Mesendoderm (in vitro differentiated cells): ENCODE data around the gene GUSB.

Experiments
- DNase-seq: peaks from one replicate; pipeline ENCODE4 v3.0.0; 2013
- H2AK5ac ChIP-seq: 2 replicates; pipeline ENCODE4 v1.6.1; 2013; ENCODE audit warnings: low read length, inconsistent platforms
- H2BK120ac ChIP-seq: 2 replicates; pipeline ENCODE4 v1.6.1; 2013; ENCODE audit warnings: low read depth, mild to moderate bottlenecking, low read length, moderate library complexity, mixed read lengths
- H2BK15ac ChIP-seq: replicated peaks from 2 replicates; pipeline ENCODE4 v1.6.1; 2013; ENCODE audit warnings: low read depth, mild to moderate bottlenecking, moderate library complexity
- H2BK5ac ChIP-seq: 2 replicates; pipeline ENCODE4 v1.6.1; 2013; ENCODE audit warnings: low read length, inconsistent platforms
- H3K18ac ChIP-seq: 2 replicates; pipeline ENCODE4 v1.6.1; 2013; ENCODE audit warnings: mild to moderate bottlenecking, low read length, mixed read lengths
- H3K23ac ChIP-seq: one replicate; pipeline ENCODE4 v1.6.1; 2013; ENCODE audit warnings: low read length
- H3K27ac ChIP-seq: 2 replicates; pipeline ENCODE4 v1.5.1; 2013; ENCODE audit warnings: low read depth, mild to moderate bottlenecking, inconsistent platforms, low read length, moderate library complexity
- H3K27me3 ChIP-seq: 2 replicates; pipeline ENCODE4 v1.6.1; 2013; ENCODE audit warnings: low read length, control low read depth, mild to moderate bottlenecking, inconsistent platforms; ENCODE audit not compliant: insufficient read depth, poor library complexity
- H3K36me3 ChIP-seq: 2 replicates; pipeline ENCODE4 v1.6.1; 2013; ENCODE audit warnings: low read length, inconsistent platforms; ENCODE audit not compliant: control insufficient read depth, insufficient read depth
- H3K4ac ChIP-seq: one replicate; pipeline ENCODE4 v1.6.1; 2013; ENCODE audit warnings: low read depth, mild to moderate bottlenecking, low read length, moderate library complexity
- H3K4me1 ChIP-seq: 2 replicates; pipeline ENCODE4 v1.6.1; 2013; ENCODE audit warnings: low read depth, low read length, inconsistent platforms; ENCODE audit not compliant: control insufficient read depth
- H3K4me2 ChIP-seq: 2 replicates; pipeline ENCODE4 v1.6.1; 2013; ENCODE audit warnings: low read length
- H3K4me3 ChIP-seq: 2 replicates; pipeline ENCODE4 v1.5.1; 2013; ENCODE audit warnings: mild to moderate bottlenecking, low read length
- H3K56ac ChIP-seq: one replicate; pipeline ENCODE4 v1.6.1; 2013; ENCODE audit warnings: low read length
- H3K79me1 ChIP-seq: 2 replicates; pipeline ENCODE4 v1.6.1; 2013; ENCODE audit warnings: low read length, inconsistent platforms
- H3K79me2 ChIP-seq: 2 replicates; pipeline ENCODE4 v1.6.1; 2013; ENCODE audit warnings: mild to moderate bottlenecking, low read length; ENCODE audit not compliant: control insufficient read depth, insufficient read depth
- H3K9ac ChIP-seq: 2 replicates; pipeline ENCODE4 v1.6.1; 2013; ENCODE audit warnings: low read length, inconsistent platforms
- H4K5ac ChIP-seq: one replicate; pipeline ENCODE4 v1.6.1; 2013; ENCODE audit warnings: low read length
- H4K8ac ChIP-seq: one replicate; pipeline ENCODE4 v1.6.1; 2013; ENCODE audit warnings: low read depth, mild to moderate bottlenecking, control low read depth, low read length, moderate library complexity
- WGBS: extraction: QIAGEN DNeasy Blood & Tissue Kit; methylation state at CpG from one replicate; pipeline ENCODE4 v1.1.7; 2013; ENCODE audit warnings: low lambda C conversion rate, missing lambda C conversion rate; ENCODE audit not compliant: insufficient coverage; ENCODE audit errors: extremely low coverage; 5-methylcytosine and 5-hydroxymethylcytosine counted together

GUSB gene

DNA sequence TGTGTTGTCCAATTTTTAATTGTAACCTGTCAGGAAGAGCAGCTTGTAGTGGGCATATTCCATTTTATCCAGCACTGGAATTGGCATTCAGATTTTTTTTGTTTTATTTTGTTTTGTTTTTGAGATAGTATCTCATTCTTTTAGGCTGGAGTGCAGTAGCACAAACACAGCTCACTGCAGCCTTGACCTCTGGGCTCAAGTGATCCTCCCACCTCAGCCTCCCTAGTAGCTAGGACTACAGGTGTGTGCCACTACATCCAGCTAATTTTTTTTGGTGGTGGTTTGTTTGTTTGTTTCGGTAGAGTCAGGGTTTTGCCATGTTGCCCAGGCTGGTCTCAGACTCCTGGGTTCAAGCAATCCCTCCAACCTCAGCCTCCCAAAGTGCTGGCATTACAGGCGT is 44.7 kb downstream of the GUSB start:
- Histone ChIP-seq H4K8ac (no peak overlapping the region), H2AK5ac (no peak overlapping the region), H3K27me3 (no peaks in the 10 kb centered on the region), H4K5ac (no peak overlapping the region), H3K27ac (no peak overlapping the region), H2BK120ac (no peak overlapping the region), H2BK5ac (no peak overlapping the region), H3K4me2 (no peak overlapping the region), H3K23ac (no peak overlapping the region), H3K4me3 (no peak overlapping the region), H3K4ac (no peak overlapping the region), H3K9ac (no peak overlapping the region), H3K56ac (no peak overlapping the region), H3K79me1 (no peaks in the 10 kb centered on the region), H3K18ac (no peak overlapping the region), H3K4me1 (no peaks in the 10 kb centered on the region), H2BK15ac (no peak overlapping the region), H3K79me2 (no peaks in the 10 kb centered on the region), H3K36me3 (no peaks in the 10 kb centered on the region)
- no CpG with 5 or more reads among the region's 2 CpGs for WGBS
- no peak for DNase-seq

DNA sequence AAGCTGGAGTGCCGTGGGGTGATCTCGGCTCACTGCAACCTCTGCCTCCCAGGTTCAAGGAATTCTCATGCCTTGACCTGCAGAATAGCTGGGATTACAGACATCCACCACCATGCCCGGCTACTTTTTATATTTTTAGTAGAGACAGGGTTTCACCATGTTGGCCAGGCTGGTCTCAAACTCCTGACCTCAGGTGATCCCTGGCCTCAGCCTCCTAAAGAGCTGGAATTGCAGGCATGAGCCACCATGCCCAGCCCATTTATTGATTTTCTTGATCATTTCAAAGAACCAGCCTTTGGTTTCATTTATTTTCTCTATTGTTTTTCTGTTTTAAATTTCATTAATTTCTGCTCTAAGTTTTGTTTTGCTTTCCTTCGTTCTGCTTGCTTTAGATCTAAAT is 50.3 kb downstream of the GUSB start:
- H3K4me2 ChIP-seq = no peak overlapping the region
- no CpG with 5 or more reads among the region's 4 CpGs for WGBS
- H3K36me3 ChIP-seq = no peaks in the 10 kb centered on the region
- no peak overlapping the region for H3K9ac ChIP-seq
- no peak overlapping the region for H2AK5ac ChIP-seq
- no peak overlapping the region for H2BK15ac ChIP-seq
- H3K23ac ChIP-seq = no peak overlapping the region
- no peaks in the 10 kb centered on the region for H3K4me1 ChIP-seq
- H3K79me2 ChIP-seq = no peaks in the 10 kb centered on the region
- H3K56ac ChIP-seq = no peak overlapping the region
- no peak for DNase-seq
- no peak overlapping the region for H4K5ac ChIP-seq
- no peak overlapping the region for H3K27ac ChIP-seq
- peaks cover 2% of the 10 kb centered on the region for H3K79me1 ChIP-seq
- H2BK5ac ChIP-seq = no peak overlapping the region
- H3K27me3 ChIP-seq = no peaks in the 10 kb centered on the region
- no peak overlapping the region for H3K4me3 ChIP-seq
- H3K18ac ChIP-seq = no peak overlapping the region
- no peak overlapping the region for H2BK120ac ChIP-seq
- H3K4ac ChIP-seq = no peak overlapping the region
- no peak overlapping the region for H4K8ac ChIP-seq

DNA sequence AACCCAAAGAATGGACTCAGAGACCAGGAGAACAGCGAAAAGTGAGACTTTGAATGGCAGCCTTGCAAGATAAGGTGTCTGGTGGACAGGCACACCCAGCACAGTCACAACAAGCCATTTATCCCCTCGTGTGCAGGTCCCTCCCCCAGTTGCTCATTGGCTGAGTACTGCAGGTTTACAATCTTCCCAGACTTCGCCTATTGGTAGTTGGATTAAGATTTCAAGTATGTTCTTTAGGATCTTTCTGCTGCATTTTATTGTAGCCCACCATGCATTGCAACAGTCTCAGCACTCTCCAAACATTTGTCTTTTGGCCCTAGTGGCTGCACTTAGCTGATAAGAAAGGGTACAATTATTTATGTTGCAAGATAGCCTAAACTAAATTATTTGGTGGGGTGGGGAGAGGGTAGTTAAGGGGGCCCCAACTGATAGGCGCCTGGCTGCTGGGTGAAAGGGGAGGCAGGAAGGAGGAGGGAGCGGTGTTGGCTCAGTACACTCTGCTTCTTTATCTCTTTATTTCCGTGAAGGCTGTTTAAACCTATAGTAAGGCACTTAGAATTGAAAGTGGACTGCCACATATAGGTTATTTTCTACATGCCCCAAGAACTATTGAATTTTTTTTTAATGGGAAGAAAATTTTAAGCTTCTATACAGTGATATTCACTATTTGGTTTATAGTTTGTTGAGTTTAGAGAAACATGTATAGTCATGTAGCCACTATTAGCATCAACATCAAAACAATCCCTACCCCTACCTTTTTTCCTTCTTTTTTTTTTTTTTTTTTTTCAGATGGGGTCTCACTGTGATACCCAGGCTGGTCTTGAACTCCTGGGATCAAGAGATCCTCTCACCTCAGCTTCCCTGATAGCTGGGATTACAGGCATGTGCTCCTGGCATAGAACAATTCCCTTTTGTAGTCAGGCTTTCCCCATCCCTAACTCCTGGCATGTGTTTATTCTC is 54.2 kb downstream of the GUSB start:
- H2BK15ac ChIP-seq = no peak overlapping the region
- DNase-seq = peak; percentile 18
- peaks cover 5% of the 10 kb centered on the region for H3K79me1 ChIP-seq
- no CpG with 5 or more reads among the region's 6 CpGs for WGBS
- H3K4me3 ChIP-seq = no peak overlapping the region
- H3K18ac ChIP-seq = no peak overlapping the region
- no peak overlapping the region for H4K5ac ChIP-seq
- H3K9ac ChIP-seq = no peak overlapping the region
- H3K27me3 ChIP-seq = no peaks in the 10 kb centered on the region
- H2AK5ac ChIP-seq = no peak overlapping the region
- H3K23ac ChIP-seq = no peak overlapping the region
- no peak overlapping the region for H4K8ac ChIP-seq
- H2BK120ac ChIP-seq = no peak overlapping the region
- H3K27ac ChIP-seq = no peak overlapping the region
- no peaks in the 10 kb centered on the region for H3K79me2 ChIP-seq
- no peaks in the 10 kb centered on the region for H3K36me3 ChIP-seq
- H3K4ac ChIP-seq = no peak overlapping the region
- H3K4me2 ChIP-seq = no peak overlapping the region
- no peak overlapping the region for H2BK5ac ChIP-seq
- no peak overlapping the region for H3K56ac ChIP-seq
- no peaks in the 10 kb centered on the region for H3K4me1 ChIP-seq

DNA sequence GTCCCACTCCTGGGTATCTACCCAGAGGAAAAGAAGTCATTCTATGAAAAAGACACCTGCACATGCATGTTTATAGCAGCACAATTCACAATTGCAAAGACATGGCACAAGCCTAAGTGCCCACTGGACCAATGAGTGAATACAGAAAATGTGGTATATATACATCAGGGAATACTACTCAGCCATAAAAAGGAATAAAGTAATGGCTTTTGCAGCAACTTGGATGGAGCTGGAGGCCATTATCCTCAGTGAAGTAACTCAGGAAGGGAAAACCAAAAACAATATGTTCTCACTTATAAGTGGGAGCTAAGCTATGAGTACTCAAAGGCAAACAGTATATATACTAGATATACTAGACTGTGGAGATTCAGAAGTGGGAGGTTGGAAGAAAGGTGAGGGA is 55.4 kb downstream of the GUSB start:
- no peak overlapping the region for H3K9ac ChIP-seq
- H3K4ac ChIP-seq = no peak overlapping the region
- no peaks in the 10 kb centered on the region for H3K79me2 ChIP-seq
- H3K27me3 ChIP-seq = no peaks in the 10 kb centered on the region
- no peaks in the 10 kb centered on the region for H3K36me3 ChIP-seq
- no peak for DNase-seq
- H2BK15ac ChIP-seq = no peak overlapping the region
- H2BK120ac ChIP-seq = no peak overlapping the region
- H3K79me1 ChIP-seq = peaks cover 5% of the 10 kb centered on the region
- no peak overlapping the region for H2BK5ac ChIP-seq
- no peak overlapping the region for H4K8ac ChIP-seq
- H3K18ac ChIP-seq = no peak overlapping the region
- H3K27ac ChIP-seq = no peak overlapping the region
- H3K23ac ChIP-seq = no peak overlapping the region
- no peak overlapping the region for H3K56ac ChIP-seq
- H3K4me1 ChIP-seq = no peaks in the 10 kb centered on the region
- no peak overlapping the region for H3K4me2 ChIP-seq
- no peak overlapping the region for H2AK5ac ChIP-seq
- H4K5ac ChIP-seq = no peak overlapping the region
- no peak overlapping the region for H3K4me3 ChIP-seq

DNA sequence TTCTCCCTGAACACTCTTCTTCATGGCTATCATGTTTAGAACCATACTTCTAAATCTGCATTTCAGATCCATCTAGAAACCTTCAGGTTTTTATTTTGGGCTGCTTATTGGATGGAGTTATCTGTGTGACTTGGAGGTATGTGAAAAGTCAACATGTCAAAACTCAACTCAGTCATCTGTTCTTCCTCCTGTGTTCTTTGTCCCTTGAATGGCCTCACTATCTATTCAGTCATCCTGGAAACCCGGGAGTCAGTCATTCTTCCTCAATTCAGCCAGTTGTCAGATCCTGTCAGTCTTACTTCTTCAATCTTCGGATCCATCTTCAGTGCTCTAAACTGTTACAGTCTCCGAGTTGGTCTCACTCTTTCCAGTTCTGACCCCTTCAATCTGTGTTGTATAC is 57.0 kb downstream of the GUSB start:
- Histone ChIP-seq H3K56ac (no peak overlapping the region), H3K36me3 (no peaks in the 10 kb centered on the region), H3K27me3 (no peaks in the 10 kb centered on the region), H3K79me2 (no peaks in the 10 kb centered on the region), H2BK5ac (no peak overlapping the region), H2AK5ac (no peak overlapping the region), H2BK15ac (no peak overlapping the region), H4K8ac (no peak overlapping the region), H3K4me2 (no peak overlapping the region), H3K18ac (no peak overlapping the region), H3K4ac (no peak overlapping the region), H3K4me3 (no peak overlapping the region), H3K27ac (no peak overlapping the region), H2BK120ac (no peak overlapping the region), H4K5ac (no peak overlapping the region), H3K9ac (no peak overlapping the region), H3K4me1 (no peaks in the 10 kb centered on the region), H3K23ac (no peak overlapping the region), H3K79me1 (peaks cover 3% of the 10 kb centered on the region)
- no peak for DNase-seq
- WGBS = no CpG with 5 or more reads among the region's 3 CpGs

DNA sequence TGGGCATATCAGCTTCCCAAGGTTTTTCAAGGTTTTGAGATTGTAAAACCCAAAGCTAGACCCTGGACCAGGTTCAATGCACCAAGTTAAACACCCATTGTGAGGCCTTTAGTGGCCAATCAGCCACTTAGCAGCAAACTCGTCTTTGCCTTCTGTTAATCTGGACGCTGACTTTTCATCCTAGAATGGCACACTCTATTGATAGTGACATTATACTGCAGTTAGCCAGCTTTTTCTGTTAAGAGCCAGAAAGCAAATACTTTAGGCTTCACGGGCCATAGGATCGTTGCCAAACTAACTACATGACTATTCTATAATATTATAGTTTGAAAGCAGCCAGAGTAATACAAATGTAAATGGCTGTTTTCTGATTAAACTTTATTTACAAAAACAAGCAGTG is 57.8 kb downstream of the GUSB start:
- no peak overlapping the region for H3K4me3 ChIP-seq
- no peaks in the 10 kb centered on the region for H3K4me1 ChIP-seq
- no peak overlapping the region for H3K23ac ChIP-seq
- H3K79me2 ChIP-seq = no peaks in the 10 kb centered on the region
- H3K18ac ChIP-seq = no peak overlapping the region
- H3K56ac ChIP-seq = no peak overlapping the region
- DNase-seq = no peak
- H4K8ac ChIP-seq = no peak overlapping the region
- H3K36me3 ChIP-seq = no peaks in the 10 kb centered on the region
- H3K4ac ChIP-seq = no peak overlapping the region
- no peaks in the 10 kb centered on the region for H3K27me3 ChIP-seq
- WGBS = no CpG with 5 or more reads among the region's 4 CpGs
- no peak overlapping the region for H2AK5ac ChIP-seq
- H2BK15ac ChIP-seq = no peak overlapping the region
- no peak overlapping the region for H3K4me2 ChIP-seq
- no peak overlapping the region for H2BK120ac ChIP-seq
- H2BK5ac ChIP-seq = no peak overlapping the region
- peaks cover 5% of the 10 kb centered on the region for H3K79me1 ChIP-seq
- no peak overlapping the region for H3K27ac ChIP-seq
- no peak overlapping the region for H4K5ac ChIP-seq
- no peak overlapping the region for H3K9ac ChIP-seq
